ENCODE results near the gene SLC2A13.

GRCh38 chr12:39722504-39722903 is 383.4 kb downstream of the SLC2A13 start:
- TF ChIP-seq IRF2 (CRISPR knock-in tag; IDR thresholded peaks at IDR 0.05; ENCODE audit: borderline replicate concordance, low read depth) (no peak), CTCF (IDR thresholded peaks at IDR 0.05) (no peak)
